HCT116 (cell line): ENCODE results near the gene KCNK18. TPM values are rescaled to one million over a fixed set of nuclear protein-coding genes. Genes with fewer than 3 reads are reported as not detected.

Experiments
- ATAC-seq: fragments of 200-7000 bp; cut with Tn5 transposase; 2 replicates; pipeline ENCODE4 v1.9.1; 2020; ENCODE audit warnings: mild to moderate bottlenecking, moderate library complexity
- BruUV-seq: library from RNA; stranded (reverse); fragments of 400-500 nt; replicated peaks from 2 replicates; lab custom pipeline; 2021; lab: Mats Ljungman, UMichigan
- CTCF ChIA-PET: fragments of 300-600 bp; sonication (Branson Sonifier 250); formaldehyde crosslinking; loops from one replicate; lab custom pipeline; 2021; ENCODE audit warnings: antibody characterized with exemption; lab: Charles Lee
- POLR2A ChIA-PET: fragments of 300-600, 350-600 bp; sonication (Branson Sonifier 250); formaldehyde crosslinking; loops from one replicate; lab custom pipeline; 2021; ENCODE audit warnings: antibody characterized with exemption; lab: Charles Lee
- RAD21 ChIA-PET, 2 experiments: fragments of 300-600 bp; sonication (Branson Sonifier 250); formaldehyde crosslinking; loops; one replicate each; lab custom pipeline; 2023; ENCODE audit warnings: low total read pairs in 2 of 2; ENCODE audit not compliant: uncharacterized antibody in 2 of 2, unreplicated experiment in 2 of 2, low non-redundant PET in 1 of 2; lab: Charles Lee
- DNase-seq: peaks from one replicate; pipeline ENCODE4 v3.0.0-alpha.2; 2010; ENCODE audit warnings: low read depth, low spot score
- H2AFZ ChIP-seq: fragments of 200-600 bp; shearing (Covaris generic), sonication (generic); 2 replicates; pipeline ENCODE4 v1.6.1; 2017; ENCODE audit warnings: low read depth, mixed run types, mixed read lengths, antibody characterized with exemption, low read length; ENCODE audit not compliant: poor library complexity, severe bottlenecking
- H3K27ac ChIP-seq: 2 replicates; pipeline ENCODE4 v1.5.1; 2012; ENCODE audit warnings: low read depth, low read length
- H3K27me3 ChIP-seq: fragments of 200-600 bp; sonication (generic); 2 replicates; pipeline ENCODE4 v1.6.1; 2016; ENCODE audit warnings: mixed run types, low read length, mixed read lengths; ENCODE audit not compliant: insufficient read depth
- H3K36me3 ChIP-seq, 2 experiments: fragments of 200-500 bp in 1 of 2; fragments of 200-600 bp in 1 of 2; sonication (Bioruptor generic) in 1 of 2; sonication (generic) in 1 of 2; 2 replicates each; pipeline versions ENCODE4 v1.5.1 to v1.6.1; 2014 to 2016; ENCODE audit warnings: low read length in 2 of 2, inconsistent platforms in 1 of 2, mixed read lengths in 1 of 2, mixed run types in 1 of 2; ENCODE audit not compliant: insufficient read depth in 2 of 2, control insufficient read depth in 1 of 2
- H3K4me1 ChIP-seq, 2 experiments: fragments of 200-600 bp in 1 of 2; sonication (generic) in 1 of 2; 2 replicates each; pipeline versions ENCODE4 v1.5.1 to v1.6.1; 2012 to 2017; ENCODE audit warnings: low read length in 2 of 2, inconsistent platforms in 1 of 2, mild to moderate bottlenecking in 1 of 2, mixed read lengths in 1 of 2, mixed run types in 1 of 2, moderate library complexity in 1 of 2; ENCODE audit not compliant: insufficient read depth in 2 of 2, control insufficient read depth in 1 of 2
- H3K4me2 ChIP-seq: fragments of 200-600 bp; sonication (generic); 2 replicates; pipeline ENCODE4 v1.6.1; 2017; ENCODE audit warnings: mixed run types, low read length, mixed read lengths
- H3K4me3 ChIP-seq, 2 experiments: fragments of 200-600 bp in 1 of 2; sonication (generic) in 1 of 2; replicated peaks in 1 of 2; 2 replicates each; pipeline ENCODE4 v1.5.1; 2011 to 2016; ENCODE audit warnings: low read length in 2 of 2, control low read depth in 1 of 2, low read depth in 1 of 2, mild to moderate bottlenecking in 1 of 2, mixed read lengths in 1 of 2, mixed run types in 1 of 2
- H3K79me2 ChIP-seq: fragments of 200-600 bp; sonication (generic); 2 replicates; pipeline ENCODE4 v1.6.1; 2017; ENCODE audit warnings: mild to moderate bottlenecking, mixed run types, low read length, moderate library complexity, mixed read lengths; ENCODE audit not compliant: insufficient read depth
- H3K9ac ChIP-seq: fragments of 200-600 bp; sonication (generic); 2 replicates; pipeline ENCODE4 v1.6.1; 2016; ENCODE audit warnings: low read length, mixed read lengths
- H3K9me2 ChIP-seq: fragments of 200-600 bp; sonication (generic), shearing (Covaris generic); 2 replicates; pipeline ENCODE4 v1.6.1; 2017; ENCODE audit warnings: mixed run types, mild to moderate bottlenecking, moderate library complexity; ENCODE audit not compliant: insufficient read depth
- H3K9me3 ChIP-seq, 2 experiments: fragments of 200-500 bp in 1 of 2; fragments of 200-600 bp in 1 of 2; sonication (Bioruptor generic) in 1 of 2; sonication (generic) in 1 of 2; 2 replicates each; pipeline ENCODE4 v1.6.1; 2014 to 2017; ENCODE audit warnings: low read length in 2 of 2, mixed read lengths in 2 of 2, inconsistent platforms in 1 of 2, low read depth in 1 of 2, mild to moderate bottlenecking in 1 of 2, mixed run types in 1 of 2, moderate library complexity in 1 of 2; ENCODE audit not compliant: control insufficient read depth in 1 of 2, insufficient read depth in 1 of 2
- H4K20me1 ChIP-seq: fragments of 200-600 bp; sonication (generic), shearing (Covaris generic); 2 replicates; pipeline ENCODE4 v1.6.1; 2017; ENCODE audit warnings: mixed run types, mild to moderate bottlenecking, moderate library complexity; ENCODE audit not compliant: insufficient read depth
- ATF3 ChIP-seq: IDR thresholded peaks from 2 replicates; pipeline ENCODE4 v1.6.1; 2012
- CBX3 ChIP-seq: IDR thresholded peaks from 2 replicates; pipeline ENCODE4 v1.6.1; 2012; ENCODE audit warnings: low read depth
- CTCF ChIP-seq, 3 experiments: fragments of 200-600 bp in 1 of 3; sonication (generic) in 1 of 3; IDR thresholded peaks in 2 of 3; conservative IDR thresholded peaks in 1 of 3; 2 replicates each; pipeline ENCODE4 v1.5.1; 2012 to 2017; ENCODE audit warnings: low read depth in 2 of 3, low read length in 2 of 3, antibody characterized with exemption in 1 of 3, borderline replicate concordance in 1 of 3, control low read depth in 1 of 3, mild to moderate bottlenecking in 1 of 3, mixed read lengths in 1 of 3, mixed run types in 1 of 3, moderate library complexity in 1 of 3; ENCODE audit not compliant: insufficient read depth in 1 of 3
- ELF1 ChIP-seq: IDR thresholded peaks from 2 replicates; pipeline ENCODE4 v1.6.1; 2012; ENCODE audit warnings: low read depth, borderline replicate concordance
- EZH2 ChIP-seq: fragments of 200-600 bp; sonication (generic); IDR thresholded peaks from 2 replicates; pipeline ENCODE4 v1.6.1; 2017; ENCODE audit warnings: antibody characterized with exemption, mixed run types
- EZH2phosphoT487 ChIP-seq: fragments of 200-600 bp; IDR thresholded peaks from 2 replicates; pipeline ENCODE4 v1.6.1; 2018; ENCODE audit warnings: antibody characterized with exemption, borderline replicate concordance
- FOSL1 ChIP-seq: IDR thresholded peaks from 2 replicates; pipeline ENCODE4 v1.6.1; 2012; ENCODE audit warnings: low read depth
- JUND ChIP-seq: IDR thresholded peaks from 2 replicates; pipeline ENCODE4 v1.6.1; 2012
- MAX ChIP-seq: IDR thresholded peaks from 2 replicates; pipeline ENCODE4 v1.6.1; 2012
- POLR2A ChIP-seq: IDR thresholded peaks from 2 replicates; pipeline ENCODE4 v1.7.0; 2011; ENCODE audit warnings: borderline replicate concordance; ENCODE audit not compliant: insufficient read depth, insufficient read length; ENCODE audit errors: extremely low read depth
- POLR2AphosphoS5 ChIP-seq: IDR thresholded peaks from 2 replicates; pipeline ENCODE4 v1.6.1; 2011; ENCODE audit warnings: mild to moderate bottlenecking, low read depth, low read length, moderate library complexity
- RAD21 ChIP-seq: IDR thresholded peaks from 2 replicates; pipeline ENCODE4 v1.6.1; 2012; ENCODE audit warnings: low read depth, mild to moderate bottlenecking
- REST ChIP-seq: IDR thresholded peaks from 2 replicates; pipeline ENCODE4 v1.6.1; 2012; ENCODE audit warnings: low read depth
- SIN3A ChIP-seq: IDR thresholded peaks from 2 replicates; pipeline ENCODE4 v1.6.1; 2012; ENCODE audit warnings: low read depth
- SP1 ChIP-seq: IDR thresholded peaks from 2 replicates; pipeline ENCODE4 v1.6.1; 2012; ENCODE audit warnings: low read depth
- SRF ChIP-seq: IDR thresholded peaks from 2 replicates; pipeline ENCODE4 v1.6.1; 2012; ENCODE audit warnings: low read depth
- YY1 ChIP-seq: IDR thresholded peaks from 2 replicates; pipeline ENCODE4 v1.6.1; 2011; ENCODE audit warnings: low read length, low read depth, moderate library complexity, mild to moderate bottlenecking; ENCODE audit not compliant: insufficient replicate concordance; ENCODE audit errors: extremely low read depth
- ZFX ChIP-seq: fragments of 450-650 bp; IDR thresholded peaks from 2 replicates; pipeline ENCODE4 v1.6.1; 2017
- intact Hi-C: fragments of 100-400 bp; cut with micrococcal nuclease; formaldehyde crosslinking; loops from 2 replicates; pipeline ENCODE4 v1.10.0; 2022
- total RNA-seq: library from RNA; stranded (reverse); gene quantifications from one replicate; pipeline ENCODE4 v1.2.1, GENCODE V29; 2021; ENCODE audit not compliant: unreplicated experiment

Gene KCNK18
- total RNA-seq, 1 experiment from 2014 or later: not detected

GRCh38 chr10:117198088-117198487, 799 bp downstream of the KCNK18 start:
- CTCF ChIA-PET: no interaction called here
- intact Hi-C loops: no loop called here
- Histone ChIP-seq H3K79me2 (no peaks in the 10 kb centered on the region), H3K36me3 (no peaks in the 10 kb centered on the region), H3K4me3 (no peak overlapping the region), H2AFZ (no peak overlapping the region), H3K27me3 (no peaks in the 10 kb centered on the region), H3K9me3 (no peaks in the 10 kb centered on the region), H3K4me1 (no peaks in the 10 kb centered on the region), H4K20me1 (no peaks in the 10 kb centered on the region), H3K27ac (no peak overlapping the region), H3K9me2 (no peaks in the 10 kb centered on the region), H3K4me2 (no peak overlapping the region), H3K9ac (no peak overlapping the region)
- BruUV-seq: no TSS peak
- TF ChIP-seq POLR2A: no peak
- TF ChIP-seq MAX: no peak
- TF ChIP-seq EZH2phosphoT487: no peak
- no peak for TF ChIP-seq ZFX
- ATAC-seq: no peak
- RAD21 ChIA-PET: no interaction called here
- POLR2A ChIA-PET: no interaction called here
- DNase-seq: no peak

GRCh38 chr10:117201826-117202225, 4.5 kb downstream of the KCNK18 start:
- no peaks in the 10 kb centered on the region for H4K20me1 ChIP-seq
- CTCF ChIA-PET: interaction anchor here (1.1 to 4.7 kb wide), 2 partner anchors 15 to 27 kb away, joined by 3 to 15 read pairs; no protein-coding TSS in a partner anchor
- no peaks in the 10 kb centered on the region for H3K36me3 ChIP-seq
- intact Hi-C loops: no loop called here
- H2AFZ ChIP-seq: no peak overlapping the region
- H3K79me2 ChIP-seq: no peaks in the 10 kb centered on the region
- H3K4me1 ChIP-seq: no peaks in the 10 kb centered on the region
- H3K27ac ChIP-seq: no peak overlapping the region
- H3K9ac ChIP-seq: no peak overlapping the region
- POLR2A ChIA-PET: interaction anchor here (1.5 kb wide), 1 partner anchor 11 kb away, joined by 4 read pairs; no protein-coding TSS in a partner anchor
- RAD21 ChIA-PET: no interaction called here
- BruUV-seq: no TSS peak
- TF ChIP-seq FOSL1: no peak
- no peak for TF ChIP-seq RAD21
- no peak for TF ChIP-seq POLR2AphosphoS5
- no peak for TF ChIP-seq SP1
- no peak for TF ChIP-seq CBX3
- TF ChIP-seq SIN3A: no peak
- TF ChIP-seq SRF: no peak
- no peak for TF ChIP-seq ELF1
- no peak for TF ChIP-seq CTCF (IDR thresholded peaks at IDR 0.05 in 2 of 3, conservative IDR thresholded peaks at IDR 0.05 in 1 of 3; ENCODE audit: borderline replicate concordance in 1 of 3, insufficient read depth in 1 of 3, low read depth in 2 of 3, low read length in 2 of 3)
- no peak for TF ChIP-seq REST
- no peak for TF ChIP-seq ATF3
- TF ChIP-seq YY1: no peak
- no peak for TF ChIP-seq JUND
- TF ChIP-seq EZH2phosphoT487: no peak
- TF ChIP-seq EZH2: no peak
- no peak overlapping the region for H3K4me2 ChIP-seq
- H3K9me2 ChIP-seq: no peaks in the 10 kb centered on the region
- no peak overlapping the region for H3K4me3 ChIP-seq
- ATAC-seq: no peak
- no peaks in the 10 kb centered on the region for H3K9me3 ChIP-seq
- no peak for DNase-seq
- H3K27me3 ChIP-seq: no peaks in the 10 kb centered on the region
